GM12801 (cell line): Measurements from ENCODE around the gene ABI2.

Experiments used
- TF ChIP-seq, protein P1 (sequence below): IDR thresholded peaks from one replicate; pipeline ENCODE4 v1.5.1; 2011; ENCODE audit warnings: control low read depth; ENCODE audit not compliant: insufficient read length; ENCODE audit errors: extremely low read depth

Gene ABI2

DNA sequence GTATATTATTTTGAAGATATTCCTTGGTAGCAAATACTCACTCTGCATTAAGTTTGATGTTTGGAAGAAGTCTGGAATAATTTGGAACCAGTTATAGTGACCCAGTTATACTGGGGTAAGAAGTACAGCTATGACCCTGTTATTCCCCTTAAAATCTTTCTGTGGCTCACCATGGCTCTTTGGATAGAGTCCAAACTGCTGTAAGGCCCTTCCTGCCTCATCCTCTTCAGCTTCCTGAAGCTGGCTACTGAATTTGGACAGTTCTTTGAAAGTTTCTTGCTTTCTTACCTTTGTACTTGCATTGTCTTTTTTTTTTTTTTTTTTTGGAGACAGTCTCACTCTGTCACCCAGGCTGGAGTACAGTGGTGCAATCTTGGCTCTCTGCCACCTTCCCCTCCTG lies 85.6 kb downstream of the ABI2 start:
- TF ChIP-seq, protein P1, sequence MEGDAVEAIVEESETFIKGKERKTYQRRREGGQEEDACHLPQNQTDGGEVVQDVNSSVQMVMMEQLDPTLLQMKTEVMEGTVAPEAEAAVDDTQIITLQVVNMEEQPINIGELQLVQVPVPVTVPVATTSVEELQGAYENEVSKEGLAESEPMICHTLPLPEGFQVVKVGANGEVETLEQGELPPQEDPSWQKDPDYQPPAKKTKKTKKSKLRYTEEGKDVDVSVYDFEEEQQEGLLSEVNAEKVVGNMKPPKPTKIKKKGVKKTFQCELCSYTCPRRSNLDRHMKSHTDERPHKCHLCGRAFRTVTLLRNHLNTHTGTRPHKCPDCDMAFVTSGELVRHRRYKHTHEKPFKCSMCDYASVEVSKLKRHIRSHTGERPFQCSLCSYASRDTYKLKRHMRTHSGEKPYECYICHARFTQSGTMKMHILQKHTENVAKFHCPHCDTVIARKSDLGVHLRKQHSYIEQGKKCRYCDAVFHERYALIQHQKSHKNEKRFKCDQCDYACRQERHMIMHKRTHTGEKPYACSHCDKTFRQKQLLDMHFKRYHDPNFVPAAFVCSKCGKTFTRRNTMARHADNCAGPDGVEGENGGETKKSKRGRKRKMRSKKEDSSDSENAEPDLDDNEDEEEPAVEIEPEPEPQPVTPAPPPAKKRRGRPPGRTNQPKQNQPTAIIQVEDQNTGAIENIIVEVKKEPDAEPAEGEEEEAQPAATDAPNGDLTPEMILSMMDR = no peak

DNA sequence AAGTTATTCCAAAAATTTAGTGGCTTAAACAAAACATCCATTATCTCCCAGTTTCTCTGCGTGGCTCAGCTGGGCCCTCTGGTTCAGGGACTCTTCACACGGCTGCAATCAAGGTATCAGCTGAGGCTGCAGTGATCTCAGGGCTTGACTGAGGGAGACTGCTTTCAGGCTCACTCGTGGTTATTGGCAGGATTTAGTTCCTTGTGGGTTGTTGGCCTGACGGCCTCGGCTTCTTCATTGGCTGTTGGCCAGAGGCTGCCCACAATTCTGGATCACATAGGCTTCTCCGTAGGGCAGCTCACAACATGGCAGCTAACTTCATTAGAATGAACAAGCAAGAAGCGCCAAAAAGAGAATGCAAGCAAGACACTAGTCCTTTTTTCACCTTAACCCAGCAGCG lies 90.1 kb downstream of the ABI2 start:
- TF ChIP-seq, protein P1 = no peak

DNA sequence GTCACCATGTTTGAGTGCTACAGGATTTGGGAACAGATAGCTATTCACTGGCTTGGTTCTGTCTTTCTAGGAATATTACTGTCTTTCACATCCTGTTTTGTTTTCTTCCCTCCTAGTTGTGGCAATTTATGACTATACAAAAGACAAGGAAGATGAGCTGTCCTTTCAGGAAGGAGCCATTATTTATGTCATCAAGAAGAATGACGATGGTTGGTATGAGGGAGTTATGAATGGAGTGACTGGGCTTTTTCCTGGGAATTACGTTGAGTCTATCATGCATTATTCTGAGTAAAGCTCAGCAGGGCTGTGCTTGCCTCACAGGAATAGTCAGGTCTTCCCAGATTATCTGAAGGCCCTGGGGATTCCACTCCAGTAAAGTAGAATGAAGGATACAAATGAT lies 98.9 kb downstream of the ABI2 start:
- TF ChIP-seq, protein P1 = no peak

DNA sequence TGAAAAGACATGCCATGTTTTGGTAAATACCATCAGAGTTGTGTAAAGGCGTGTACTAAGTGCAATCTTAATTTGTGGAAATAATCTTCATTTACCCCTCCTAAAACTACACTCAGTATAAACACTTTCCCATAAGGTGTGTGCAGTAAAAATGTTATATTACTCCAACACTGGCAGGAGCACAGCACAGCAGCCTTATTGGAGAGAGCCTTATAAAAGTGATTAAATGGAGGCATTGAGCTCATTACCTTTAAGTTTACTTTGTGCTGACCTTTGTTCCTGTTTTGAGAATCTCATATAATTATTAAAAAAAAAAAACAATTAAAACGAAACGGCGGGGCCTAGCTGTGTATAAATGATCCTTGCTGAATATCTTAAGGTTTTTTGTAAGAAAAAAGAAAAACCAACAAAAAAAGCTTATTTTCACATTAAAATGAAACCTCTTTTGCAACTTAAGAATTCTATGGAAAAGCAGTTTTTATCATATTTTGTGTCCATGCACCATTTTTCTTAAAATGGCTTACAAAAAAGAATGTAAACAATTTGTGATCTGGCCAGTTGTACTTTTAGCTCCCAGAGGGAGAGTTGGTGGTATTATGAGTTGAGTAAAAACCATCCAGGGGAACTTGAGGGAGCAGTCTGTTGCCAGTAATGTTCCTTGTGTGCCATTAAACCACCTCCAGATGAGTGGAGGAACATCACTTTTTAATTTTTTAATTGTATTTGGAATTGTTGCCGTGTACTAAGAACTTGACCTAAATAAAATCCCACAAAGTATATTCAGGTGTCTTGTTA lies 103.4 kb downstream of the ABI2 start:
- TF ChIP-seq, protein P1 = no peak

DNA sequence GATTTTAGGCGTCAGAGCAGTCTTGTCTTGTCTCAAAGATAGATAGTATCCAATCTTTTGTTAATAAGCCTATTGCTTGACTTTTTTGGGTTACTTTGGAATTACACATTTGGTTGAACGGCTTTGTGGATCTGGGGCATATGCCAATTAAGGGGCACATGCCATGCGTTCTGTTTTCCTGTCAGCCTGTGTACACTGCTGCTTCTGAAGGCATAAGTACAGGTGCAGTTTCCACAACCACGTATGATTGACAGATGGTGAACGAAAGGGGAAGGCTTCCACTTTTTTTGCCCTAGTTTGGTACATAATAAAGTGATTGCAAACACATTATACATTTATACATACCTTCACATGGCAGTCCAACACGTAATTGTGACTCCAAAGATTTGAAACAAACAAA lies 104.6 kb downstream of the ABI2 start:
- TF ChIP-seq, protein P1 = no peak

DNA sequence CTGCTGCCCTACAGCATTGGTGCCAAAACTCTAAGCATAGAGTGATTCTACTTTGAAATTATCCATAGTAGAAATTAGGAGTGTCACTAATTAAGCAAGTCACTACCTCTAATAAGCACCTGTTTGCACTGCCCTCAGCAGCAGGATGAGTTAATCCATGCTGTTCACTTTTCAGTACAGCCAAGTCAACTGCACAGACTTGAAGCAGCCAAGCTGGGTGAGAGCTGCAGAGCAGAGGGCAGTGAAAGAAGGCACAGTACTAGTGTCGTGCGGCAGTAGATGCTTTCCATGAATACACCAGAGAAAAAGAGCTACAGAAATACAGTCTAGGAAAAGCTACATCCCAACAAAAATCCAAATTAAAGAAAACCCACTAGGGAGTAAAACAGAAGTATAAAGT lies 108.3 kb downstream of the ABI2 start:
- TF ChIP-seq, protein P1 = no peak

DNA sequence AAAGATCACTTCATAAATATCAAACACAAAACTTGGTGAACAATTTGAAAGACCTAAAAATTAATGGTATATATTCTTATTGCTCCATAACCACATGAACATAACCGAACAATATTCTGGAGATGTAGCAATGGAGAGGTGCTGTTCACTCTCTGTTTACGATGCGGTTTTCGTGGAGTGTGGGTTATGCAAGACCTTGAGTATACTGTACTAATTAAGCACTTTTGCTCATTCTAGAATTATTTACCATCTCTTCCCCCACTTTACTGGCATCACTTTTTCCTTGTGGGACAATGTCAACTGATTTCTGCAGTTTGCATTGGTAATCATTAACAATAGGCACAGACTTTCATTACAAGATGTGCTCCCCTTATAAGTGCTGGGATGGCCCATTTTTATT lies 109.3 kb downstream of the ABI2 start:
- TF ChIP-seq, protein P1 = no peak
